SK-N-SH (cell line): ENCODE data around the gene TRIM3. TPM values are rescaled to one million over a fixed set of nuclear protein-coding genes. Genes with fewer than 3 reads are reported as not detected.

Source experiments
- CTCF ChIA-PET: fragments of 300-600, 350-600 bp; formaldehyde crosslinking; extraction: SDS; loops from one replicate; lab custom pipeline; 2021; lab: Yijun Ruan, JAX
- POLR2A ChIA-PET: fragments of 350-600 bp; sonication (Branson Sonifier 250); formaldehyde crosslinking; extraction: SDS; loops from one replicate; lab custom pipeline; 2020; ENCODE audit warnings: antibody characterized with exemption, inconsistent platforms; lab: Yijun Ruan, JAX
- DNase-seq: peaks from one replicate; pipeline ENCODE4 v3.0.0; 2012
- H2AFZ ChIP-seq: fragments of 200-600 bp; sonication (generic); 2 replicates; pipeline ENCODE4 v1.8.1; 2016; ENCODE audit warnings: antibody characterized with exemption, mild to moderate bottlenecking, low read depth
- H3F3A ChIP-seq: fragments of 200-600 bp; sonication (generic); replicated peaks from 2 replicates; pipeline ENCODE3; 2016; ENCODE audit warnings: antibody characterized with exemption, mild to moderate bottlenecking; ENCODE audit not compliant: insufficient read depth
- H3K27ac ChIP-seq, 2 experiments: fragments of 200-500 bp in 1 of 2; fragments of 200-600 bp in 1 of 2; sonication (Bioruptor generic) in 1 of 2; sonication (generic), shearing (Covaris generic) in 1 of 2; 2 replicates each; pipeline versions ENCODE4 v1.5.1 to v1.6.1; 2014 to 2016; ENCODE audit warnings: low read depth in 2 of 2, inconsistent platforms in 1 of 2, low read length in 1 of 2, mild to moderate bottlenecking in 1 of 2, mixed read lengths in 1 of 2
- H3K27me3 ChIP-seq: fragments of 200-600 bp; sonication (generic), shearing (Covaris generic); 2 replicates; pipeline ENCODE4 v1.6.1; 2016; ENCODE audit warnings: mixed run types; ENCODE audit not compliant: insufficient read depth
- H3K36me3 ChIP-seq, 2 experiments: fragments of 200-500 bp in 1 of 2; fragments of 200-600 bp in 1 of 2; sonication (Bioruptor generic) in 1 of 2; sonication (generic) in 1 of 2; replicated peaks in 1 of 2; 2 replicates each; pipeline versions ENCODE3 to v1.5.1; 2014 to 2016; ENCODE audit warnings: low read length in 1 of 2, mild to moderate bottlenecking in 1 of 2; ENCODE audit not compliant: insufficient read depth in 2 of 2, control insufficient read depth in 1 of 2
- H3K4me1 ChIP-seq, 2 experiments: fragments of 200-500 bp in 1 of 2; fragments of 200-600 bp in 1 of 2; sonication (Bioruptor generic) in 1 of 2; sonication (generic), shearing (Covaris generic) in 1 of 2; 2 replicates each; pipeline versions ENCODE4 v1.5.1 to v1.6.1; 2014 to 2016; ENCODE audit warnings: low read depth in 1 of 2, low read length in 1 of 2, mixed run types in 1 of 2; ENCODE audit not compliant: insufficient read depth in 2 of 2, control insufficient read depth in 1 of 2
- H3K4me2 ChIP-seq: fragments of 200-600 bp; sonication (generic), shearing (Covaris generic); 2 replicates; pipeline ENCODE4 v1.6.1; 2017; ENCODE audit warnings: mixed run types
- H3K4me3 ChIP-seq, 2 experiments: fragments of 200-500 bp in 1 of 2; fragments of 200-600 bp in 1 of 2; sonication (Bioruptor generic) in 1 of 2; sonication (generic), shearing (Covaris generic) in 1 of 2; 2 replicates each; pipeline versions ENCODE4 v1.5.1 to v1.8.1; 2014 to 2016; ENCODE audit warnings: low read depth in 2 of 2, inconsistent platforms in 1 of 2, low read length in 1 of 2, mild to moderate bottlenecking in 1 of 2, mixed read lengths in 1 of 2, moderate library complexity in 1 of 2
- H3K79me2 ChIP-seq: fragments of 200-600 bp; sonication (generic); 2 replicates; pipeline ENCODE4 v1.8.1; 2017; ENCODE audit warnings: mild to moderate bottlenecking; ENCODE audit not compliant: insufficient read depth
- H3K9ac ChIP-seq: fragments of 200-600 bp; sonication (generic); 2 replicates; pipeline ENCODE4 v1.6.1; 2017; ENCODE audit warnings: mixed run types
- H3K9me2 ChIP-seq: fragments of 200-600 bp; sonication (generic); 2 replicates; pipeline ENCODE4 v1.6.1; 2017; ENCODE audit warnings: mixed run types
- H3K9me3 ChIP-seq: fragments of 200-600 bp; sonication (generic); 2 replicates; pipeline ENCODE4 v1.6.1; 2017; ENCODE audit warnings: mixed run types, mild to moderate bottlenecking, moderate library complexity
- H4K20me1 ChIP-seq: fragments of 200-600 bp; sonication (generic); 2 replicates; pipeline ENCODE4 v1.6.1; 2017; ENCODE audit warnings: mild to moderate bottlenecking, mixed run types; ENCODE audit not compliant: insufficient read depth
- CHD2 ChIP-seq: fragments of 150-350 bp; IDR thresholded peaks from 2 replicates; pipeline ENCODE4 v1.6.1; 2018; ENCODE audit warnings: low read length; ENCODE audit not compliant: partially characterized antibody
- FOSL2 ChIP-seq: IDR thresholded peaks from 2 replicates; pipeline ENCODE4 v1.4.0; 2012; ENCODE audit warnings: low read depth, mild to moderate bottlenecking, moderate library complexity, borderline replicate concordance
- FOXJ3 ChIP-seq: sonication (generic); formaldehyde crosslinking; IDR thresholded peaks from 2 replicates; pipeline ENCODE4 v1.5.1; 2020; ENCODE audit warnings: mild to moderate bottlenecking, missing genetic modification reagents
- GATA2 ChIP-seq: sonication (generic); formaldehyde crosslinking; IDR thresholded peaks from 2 replicates; pipeline ENCODE4 v1.5.0; 2020; ENCODE audit warnings: mild to moderate bottlenecking, missing genetic modification reagents
- TCF12 ChIP-seq: IDR thresholded peaks from 2 replicates; pipeline ENCODE4 v1.4.0; 2012
- WGBS: methylation state at CpG from one replicate; pipeline ENCODE4 v1.1.6; 2017; ENCODE audit warnings: low lambda C conversion rate; 5-methylcytosine and 5-hydroxymethylcytosine counted together
- polyA plus RNA-seq, 3 experiments: library from polyadenylated mRNA; depleted of rRNA; stranded (reverse); fragments of >200 nt; gene quantifications; 2 replicates each; pipeline ENCODE4 v1.2.3, GENCODE V29; 2012

TRIM3 gene
- polyA plus RNA-seq, 1 of the 3 experiments (the other 2 are of a cell fraction): 22.8 TPM

- no peak for TF ChIP-seq TCF12
- TF ChIP-seq GATA2 (CRISPR knock-in tag): no peak
- TF ChIP-seq FOSL2: no peak
- TF ChIP-seq CHD2: no peak
- no peak for TF ChIP-seq FOXJ3
- Histone ChIP-seq H3K36me3 (peaks cover 0 to 17% of the 10 kb centered on the region in 2 experiments), H3K4me3 (no peak overlapping the region), H3F3A (no peaks in the 10 kb centered on the region), H3K9ac (no peak overlapping the region), H3K27ac (no peak overlapping the region), H3K4me2 (no peak overlapping the region), H2AFZ (no peak overlapping the region), H3K27me3 (no peaks in the 10 kb centered on the region), H4K20me1 (no peaks in the 10 kb centered on the region), H3K9me3 (no peaks in the 10 kb centered on the region), H3K9me2 (no peaks in the 10 kb centered on the region), H3K79me2 (no peaks in the 10 kb centered on the region), H3K4me1 (peaks cover 10 to 11% of the 10 kb centered on the region in 2 experiments; a peak in 2 of 4 replicates)
- no peak for DNase-seq
- 96% methylated on average over 15 of the region's 15 CpGs for WGBS
- ChIA-PET POLR2A (interaction anchor here (1.4 kb wide), 1 partner anchor 19 kb away, joined by 3 read pairs; the partner anchor contains the start of gene APBB1), CTCF (interaction anchor here (1.0 to 4.4 kb wide), 5 partner anchors 22 to 354 kb away, joined by 3 to 19 read pairs (median 4); no protein-coding TSS in a partner anchor)
Measured at GRCh38 chr11:6400431-6401345, 73.1 kb downstream of the TRIM3 start.

Other genes with a start within 250 kb of the TRIM3 start
- gene FHIP1B, start 239.3 kb downstream of the TRIM3 start, polyA plus RNA-seq (2012; rRNA removed): 26.3 and 38.2 TPM in 2 replicates
- gene CNGA4, start 234.9 kb downstream of the TRIM3 start, polyA plus RNA-seq (2012; rRNA removed): 0.08 and 0.13 TPM in 2 replicates
- not detected in 2 replicates for gene CCKBR, start 214.1 kb downstream of the TRIM3 start, polyA plus RNA-seq (2012; rRNA removed)
- gene CAVIN3, start 153.4 kb downstream of the TRIM3 start, polyA plus RNA-seq (2012; rRNA removed): 21.5 and 23.5 TPM in 2 replicates
- gene SMPD1, start 83.5 kb downstream of the TRIM3 start, polyA plus RNA-seq (2012; rRNA removed): 59.6 and 69.2 TPM in 2 replicates
- gene APBB1, start 54.8 kb downstream of the TRIM3 start, polyA plus RNA-seq (2012; rRNA removed): 32.9 and 35.9 TPM in 2 replicates
- gene HPX, start 33.0 kb downstream of the TRIM3 start, polyA plus RNA-seq (2012; rRNA removed): 1.8 and 2.3 TPM in 2 replicates
- 128 and 162 TPM in 2 replicates for gene ARFIP2, start 7.4 kb upstream of the TRIM3 start, polyA plus RNA-seq (2012; rRNA removed)
- gene TIMM10B, start 7.6 kb upstream of the TRIM3 start, polyA plus RNA-seq (2012; rRNA removed): 26.2 and 33.1 TPM in 2 replicates
- gene DNHD1, start 23.3 kb upstream of the TRIM3 start, polyA plus RNA-seq (2012; rRNA removed): 5.3 and 7.6 TPM in 2 replicates
- 7.8 and 8.6 TPM in 2 replicates for gene RRP8, start 129.7 kb upstream of the TRIM3 start, polyA plus RNA-seq (2012; rRNA removed)
- 241 and 268 TPM in 2 replicates for gene ILK, start 129.8 kb upstream of the TRIM3 start, polyA plus RNA-seq (2012; rRNA removed)
- 163 and 213 TPM in 2 replicates for gene TAF10, start 138.3 kb upstream of the TRIM3 start, polyA plus RNA-seq (2012; rRNA removed)
- gene TPP1, start 145.5 kb upstream of the TRIM3 start, polyA plus RNA-seq (2012; rRNA removed): 94.0 and 105 TPM in 2 replicates
- 3.0 and 5.7 TPM in 2 replicates for gene DCHS1, start 181.9 kb upstream of the TRIM3 start, polyA plus RNA-seq (2012; rRNA removed)
- 88.3 and 88.6 TPM in 2 replicates for gene MRPL17, start 209.4 kb upstream of the TRIM3 start, polyA plus RNA-seq (2012; rRNA removed)